HG03135 (cell line): ENCODE results near the gene G2E3.

Experiments used
- ATAC-seq: cut with Tn5 transposase; IDR thresholded peaks from one replicate; pipeline ENCODE4 v1.9.1; 2021; ENCODE audit warnings: mild to moderate bottlenecking, moderate library complexity; ENCODE audit not compliant: unreplicated experiment

The G2E3 gene

GRCh38 chr14:30648471-30648870 lies 89.5 kb downstream of the G2E3 start:
- ATAC-seq = no peak

GRCh38 chr14:30651937-30652336 lies 93.0 kb downstream of the G2E3 start:
- no peak for ATAC-seq

DNA sequence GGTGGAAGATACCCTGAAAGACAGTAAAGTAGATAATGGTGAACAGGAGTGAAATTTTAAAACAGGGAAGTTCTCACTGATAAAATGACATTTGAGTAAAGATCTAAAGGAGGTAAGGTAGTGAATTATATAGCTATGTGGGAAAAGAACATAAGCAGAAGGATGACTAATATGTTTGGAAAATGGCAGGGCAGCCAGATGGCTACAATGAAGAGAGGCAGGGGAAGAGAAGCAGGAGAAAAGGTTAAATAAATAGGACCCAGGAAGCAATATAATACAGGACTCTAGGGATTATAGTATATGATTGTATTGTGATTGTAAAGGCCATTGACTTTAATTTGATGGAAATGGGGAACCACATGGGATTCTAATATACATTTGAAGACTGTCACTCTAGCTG lies 96.2 kb downstream of the G2E3 start:
- no peak for ATAC-seq

GRCh38 chr14:30655658-30656057 lies 96.7 kb downstream of the G2E3 start:
- no peak for ATAC-seq

GRCh38 chr14:30656190-30656632 lies 97.3 kb downstream of the G2E3 start:
- ATAC-seq = no peak

DNA sequence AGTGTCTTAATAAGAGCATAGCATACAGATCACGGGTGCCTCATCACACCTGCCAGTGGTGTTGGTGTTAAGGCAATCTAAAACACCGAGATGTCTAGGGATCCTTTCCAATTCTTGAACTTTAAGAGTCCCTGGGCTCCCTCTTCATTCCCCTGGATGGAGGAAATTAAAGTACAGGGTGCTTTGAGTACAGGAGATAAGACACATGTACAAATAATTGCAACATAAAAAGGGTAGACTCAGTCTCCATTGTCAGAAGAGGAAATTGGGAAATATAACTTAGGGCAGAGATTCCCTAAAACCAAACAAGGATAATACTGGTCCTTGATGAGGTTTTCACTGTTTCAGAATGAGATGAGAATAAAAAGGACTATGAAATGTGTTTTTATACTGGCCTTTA lies 98.1 kb downstream of the G2E3 start:
- no peak for ATAC-seq

DNA sequence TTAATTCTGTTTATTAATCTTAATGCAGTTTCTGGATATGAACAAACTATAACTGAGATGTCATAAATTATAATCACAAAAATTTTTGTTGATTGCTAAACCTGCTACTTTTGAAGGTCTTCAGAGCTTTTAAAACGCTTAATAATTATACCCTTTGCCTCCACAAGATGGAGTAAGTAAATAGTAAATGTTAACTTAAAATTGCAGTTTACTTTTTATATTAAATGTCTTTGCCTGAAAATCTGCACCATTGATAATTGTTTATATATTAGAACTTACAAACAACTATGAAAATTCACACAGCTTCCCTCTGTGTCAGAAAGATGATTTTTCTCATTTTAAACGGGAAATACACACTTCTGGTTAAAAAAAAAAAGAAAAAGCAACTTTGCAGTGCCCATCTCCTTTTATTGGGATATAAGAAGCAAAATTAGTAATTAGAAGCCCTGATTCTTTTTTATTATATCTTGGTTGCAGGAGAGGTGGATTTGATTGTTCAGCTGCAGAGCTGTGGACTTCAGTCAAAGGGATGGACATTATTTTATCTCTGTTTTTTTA lies 98.7 kb downstream of the G2E3 start:
- ATAC-seq = no peak

GRCh38 chr14:30658645-30659044 lies 99.7 kb downstream of the G2E3 start:
- ATAC-seq = no peak

- ATAC-seq = no peak
These were observed 110.6 kb downstream of the G2E3 start for GRCh38 chr14:30669594-30669993.
